Kasumi-1 (cell line): ENCODE data around the gene JAG1.
A peak's percentile ranks its signal among the peaks of the same experiment; 100 is the strongest.

ENCODE experiments used
- DNase-seq, 2 experiments: peaks; one replicate each; lab custom pipeline; 2025; lab: John Stamatoyannopoulos, UW

The JAG1 gene

DNA sequence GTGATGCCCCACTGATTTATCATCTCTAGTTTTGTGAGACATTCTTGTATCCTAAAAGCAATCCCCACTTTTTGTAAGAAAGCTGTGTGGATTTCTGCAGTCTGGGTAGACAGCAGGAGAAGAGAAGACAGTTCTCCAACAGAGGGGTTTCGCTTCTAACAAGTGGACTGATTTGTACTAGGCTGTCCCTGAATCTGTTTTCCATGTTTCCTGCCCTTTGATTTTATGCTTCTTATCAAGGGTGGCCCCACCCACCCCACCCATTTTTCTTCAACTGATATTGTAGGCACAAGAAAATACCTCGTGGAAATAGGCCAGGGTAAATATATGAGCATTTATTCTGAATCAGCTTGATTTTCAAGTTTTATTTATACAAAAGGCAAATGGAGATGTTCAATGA, 25.7 kb upstream of the JAG1 start:
- no peak for DNase-seq

DNA sequence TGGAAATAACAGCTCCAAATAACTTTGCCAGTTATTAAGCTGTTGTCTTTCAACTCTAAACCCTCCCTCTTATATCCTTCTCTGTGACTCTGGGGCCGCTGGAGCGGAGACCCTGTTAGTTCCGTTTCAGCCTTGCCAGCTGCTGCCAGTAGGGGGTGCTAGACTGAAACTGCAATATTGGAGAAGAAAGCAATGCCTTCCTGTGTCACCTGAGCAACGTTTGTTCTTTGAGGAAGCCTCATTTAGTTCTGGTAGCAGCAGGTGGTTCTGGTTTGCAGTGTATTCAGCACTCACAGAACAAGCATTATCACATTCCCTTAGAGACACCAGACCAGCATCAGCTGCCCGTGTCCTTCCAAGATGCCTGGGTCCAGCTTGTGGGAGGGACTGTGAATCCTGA, 22.9 kb upstream of the JAG1 start:
- DNase-seq: peak in 1 of 2 experiments; percentile 2

DNA sequence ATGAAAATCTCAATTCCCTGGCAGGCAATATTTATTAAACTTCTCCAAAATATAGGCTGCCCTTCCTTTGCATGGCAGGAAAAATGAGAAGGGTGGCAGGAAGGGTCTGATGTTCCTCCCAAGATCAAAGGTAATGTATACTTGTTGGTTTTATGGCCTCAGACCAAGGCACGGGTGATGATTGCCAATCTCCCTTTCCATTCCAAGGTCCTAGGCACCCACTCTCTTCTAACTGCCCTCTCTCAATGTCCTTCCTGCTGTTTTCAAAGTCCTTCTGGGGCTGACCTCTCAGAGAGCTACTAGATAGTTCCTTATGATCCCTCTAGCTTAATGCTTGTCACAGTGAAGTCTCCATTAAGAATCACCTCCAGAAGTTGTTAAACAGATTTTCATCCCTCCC, 15.6 kb upstream of the JAG1 start:
- no peak for DNase-seq

DNA sequence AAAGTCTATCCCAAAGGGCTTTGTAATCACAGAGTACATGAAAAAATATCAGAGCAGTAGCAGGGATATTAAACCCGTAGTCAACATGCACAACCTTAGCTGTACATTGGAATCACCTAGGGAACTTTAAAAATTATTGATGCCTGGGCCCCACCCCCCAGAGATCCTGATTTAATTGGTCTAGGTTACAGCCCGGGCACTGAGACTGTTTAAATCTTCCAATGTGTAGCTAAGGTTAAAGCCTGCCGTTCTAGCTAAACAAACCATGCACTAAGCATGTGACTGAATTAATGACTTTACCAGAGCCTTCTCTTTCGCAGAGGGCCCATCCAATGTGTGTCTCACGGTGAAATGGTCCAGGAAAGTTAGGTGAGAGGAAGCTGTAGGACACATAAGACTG, 14.1 kb upstream of the JAG1 start:
- no peak for DNase-seq

DNA sequence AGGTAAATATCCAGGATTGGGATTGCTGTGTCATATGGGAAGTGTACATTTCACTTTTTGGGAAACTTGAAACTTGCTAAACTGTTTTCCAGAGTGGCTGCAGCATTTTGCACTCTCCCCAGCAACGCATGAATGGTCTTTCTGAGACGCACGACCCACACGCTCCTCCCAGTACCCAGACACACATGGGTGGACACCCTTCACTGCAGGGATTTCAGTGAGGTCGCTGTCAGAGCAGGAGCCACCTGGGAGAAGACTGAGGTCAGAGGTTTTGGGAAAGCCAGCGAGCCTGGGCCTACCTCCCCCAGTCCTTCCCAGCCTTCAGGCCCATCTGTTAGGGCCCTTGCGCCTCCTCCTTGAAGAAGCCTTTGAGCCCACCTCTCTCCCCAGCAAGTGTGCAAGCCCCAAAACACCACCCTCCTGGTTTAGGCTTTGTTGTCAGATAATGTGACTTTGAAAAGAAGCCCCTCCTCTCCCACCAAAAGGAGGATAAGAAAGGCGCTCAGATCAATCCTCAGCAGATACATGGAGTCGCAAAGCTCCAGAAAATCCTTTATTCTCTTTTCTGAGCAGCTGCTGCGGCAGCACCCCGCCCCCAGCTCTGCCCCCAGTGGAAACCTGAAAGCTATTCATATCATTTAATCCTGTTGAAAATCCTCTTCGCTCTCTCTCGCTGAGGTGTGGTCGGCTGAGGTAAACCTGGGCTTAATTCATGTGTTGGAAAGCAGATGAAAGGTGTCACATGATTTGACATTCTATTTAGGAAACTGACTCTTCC, 12.7 kb upstream of the JAG1 start:
- DNase-seq: no peak

DNA sequence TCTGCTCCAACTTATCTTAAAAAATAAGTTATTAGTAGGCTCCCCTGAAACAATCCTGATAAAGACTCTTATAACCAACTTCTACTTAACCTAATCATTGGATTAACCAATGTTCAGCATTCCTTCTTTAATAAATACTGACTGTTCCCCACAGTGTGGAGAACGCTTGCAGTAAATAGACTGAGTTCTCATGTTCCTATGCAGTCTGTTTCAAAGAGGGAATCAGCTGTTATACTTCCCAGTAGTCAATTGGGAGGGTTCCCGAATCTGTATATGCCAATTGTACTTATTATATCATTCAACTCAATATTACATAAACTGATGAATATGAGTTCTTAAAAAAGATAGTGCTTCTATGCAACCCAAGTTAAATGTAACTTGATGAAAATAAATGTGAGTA, 9.7 kb upstream of the JAG1 start:
- DNase-seq: no peak

DNA sequence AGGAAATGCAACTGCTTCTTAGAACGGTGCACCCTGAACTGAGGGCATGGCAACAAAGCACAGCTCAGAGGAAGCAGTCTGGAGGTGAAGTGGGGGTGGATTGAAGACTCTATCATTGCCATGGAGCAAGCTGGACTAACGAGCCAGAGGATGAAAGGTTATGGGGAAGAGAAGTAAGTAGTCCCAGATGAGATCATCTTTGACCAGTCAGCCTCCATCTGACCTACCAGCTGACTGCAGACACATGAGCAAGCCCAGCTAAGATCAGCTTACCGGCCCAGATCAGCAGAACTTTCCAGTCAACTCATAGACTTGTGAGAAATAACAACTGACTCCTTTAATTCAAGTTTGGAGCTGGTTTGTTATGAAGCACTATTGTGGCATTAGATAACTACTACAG, 9.1 kb upstream of the JAG1 start:
- DNase-seq: no peak

DNA sequence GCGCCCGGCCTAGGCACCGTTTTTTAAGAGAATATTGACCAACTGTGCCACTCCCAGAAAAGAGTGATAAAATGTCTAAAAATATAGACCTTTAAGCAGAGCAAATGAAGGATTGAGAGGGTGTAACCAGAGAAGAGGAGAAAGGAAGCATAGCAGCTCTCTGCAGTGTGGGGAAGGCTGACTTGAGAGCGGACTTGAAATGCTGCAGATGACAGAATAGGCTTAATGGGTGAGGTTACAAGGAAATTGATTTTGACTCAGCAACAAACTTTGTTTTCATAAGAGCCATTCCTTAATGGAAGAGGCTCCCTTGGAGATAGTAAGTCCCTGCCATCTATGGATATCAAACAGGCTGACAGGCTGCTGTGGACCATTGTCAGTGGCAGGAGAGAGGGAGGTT, 7.7 kb upstream of the JAG1 start:
- no peak for DNase-seq

DNA sequence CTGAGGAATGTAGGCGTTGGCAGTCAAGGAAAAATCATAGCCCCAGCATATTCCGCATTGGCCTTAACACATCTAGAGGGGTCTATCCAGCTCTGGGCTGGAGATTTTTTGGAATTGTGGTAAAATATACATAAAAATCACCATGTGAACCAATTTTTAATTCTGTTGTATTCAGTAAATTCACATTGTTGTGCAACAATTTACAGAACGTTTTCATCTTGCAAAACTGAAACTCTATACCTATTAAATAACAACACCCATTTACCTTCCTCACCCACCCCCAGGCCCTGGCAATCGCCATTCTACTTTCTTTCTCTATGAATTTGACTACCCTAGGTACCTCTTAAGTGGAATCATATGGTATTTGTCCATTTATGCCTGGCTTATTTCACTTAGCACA, 6.8 kb upstream of the JAG1 start:
- no peak for DNase-seq

DNA sequence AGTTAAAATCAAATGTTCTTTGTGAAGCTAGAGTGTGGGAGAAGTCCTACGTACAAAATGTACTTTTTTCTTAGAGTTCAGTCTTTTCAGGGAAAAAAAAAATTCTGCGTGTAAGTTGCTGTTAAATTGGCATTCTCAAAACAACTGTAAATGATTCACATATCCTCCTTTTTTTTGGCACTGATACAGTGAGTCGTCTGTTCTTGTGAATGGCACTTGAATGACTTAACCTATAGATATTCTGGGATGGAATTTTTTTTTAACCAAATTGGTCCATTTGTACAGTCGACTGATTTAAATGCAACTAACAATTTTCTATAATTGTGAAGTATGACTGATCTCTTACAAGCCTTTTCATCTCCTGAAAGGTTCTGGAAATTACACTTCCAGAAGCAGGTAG, 5.5 kb upstream of the JAG1 start:
- no peak for DNase-seq

DNA sequence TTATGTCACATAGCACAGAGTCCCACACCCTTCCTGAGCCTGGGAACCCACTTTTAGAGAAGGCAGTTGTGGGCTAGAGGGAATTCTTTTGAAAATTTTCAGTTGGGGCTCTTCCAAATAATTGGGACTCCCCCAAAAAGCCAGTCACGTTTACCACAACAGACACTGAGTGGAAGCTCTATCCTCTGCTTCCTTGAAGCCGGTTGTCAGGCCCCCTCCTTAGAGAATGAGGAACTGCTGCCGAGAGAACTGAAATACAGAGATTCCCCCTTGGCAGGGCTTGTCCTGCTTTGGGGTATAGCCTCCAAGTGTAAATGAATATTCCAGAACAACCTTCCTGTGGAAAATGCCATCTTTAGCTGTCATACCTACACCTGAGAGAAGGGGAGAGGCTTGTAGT, 2.7 kb upstream of the JAG1 start:
- peak; percentile 31 to 57 for DNase-seq

DNA sequence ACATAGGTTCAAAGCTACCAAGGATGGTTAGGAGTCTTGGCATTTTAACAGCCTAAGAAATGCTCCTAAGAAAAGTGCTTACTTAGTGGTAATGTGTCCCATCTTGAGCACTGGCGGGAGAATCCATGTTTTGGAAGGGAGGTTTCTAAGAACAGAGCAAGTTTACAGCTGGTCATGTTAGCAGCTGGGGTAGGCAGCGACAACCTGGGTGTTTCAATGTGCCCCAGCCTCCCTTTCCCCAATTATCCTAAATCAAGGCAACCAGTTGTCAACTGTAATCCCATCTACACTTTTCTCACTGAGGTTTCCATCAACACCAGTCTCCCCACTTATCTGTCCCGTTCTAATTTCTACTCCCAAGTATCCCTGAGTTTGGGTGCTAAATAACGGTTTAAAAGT, 1.6 kb upstream of the JAG1 start:
- no peak for DNase-seq

DNA sequence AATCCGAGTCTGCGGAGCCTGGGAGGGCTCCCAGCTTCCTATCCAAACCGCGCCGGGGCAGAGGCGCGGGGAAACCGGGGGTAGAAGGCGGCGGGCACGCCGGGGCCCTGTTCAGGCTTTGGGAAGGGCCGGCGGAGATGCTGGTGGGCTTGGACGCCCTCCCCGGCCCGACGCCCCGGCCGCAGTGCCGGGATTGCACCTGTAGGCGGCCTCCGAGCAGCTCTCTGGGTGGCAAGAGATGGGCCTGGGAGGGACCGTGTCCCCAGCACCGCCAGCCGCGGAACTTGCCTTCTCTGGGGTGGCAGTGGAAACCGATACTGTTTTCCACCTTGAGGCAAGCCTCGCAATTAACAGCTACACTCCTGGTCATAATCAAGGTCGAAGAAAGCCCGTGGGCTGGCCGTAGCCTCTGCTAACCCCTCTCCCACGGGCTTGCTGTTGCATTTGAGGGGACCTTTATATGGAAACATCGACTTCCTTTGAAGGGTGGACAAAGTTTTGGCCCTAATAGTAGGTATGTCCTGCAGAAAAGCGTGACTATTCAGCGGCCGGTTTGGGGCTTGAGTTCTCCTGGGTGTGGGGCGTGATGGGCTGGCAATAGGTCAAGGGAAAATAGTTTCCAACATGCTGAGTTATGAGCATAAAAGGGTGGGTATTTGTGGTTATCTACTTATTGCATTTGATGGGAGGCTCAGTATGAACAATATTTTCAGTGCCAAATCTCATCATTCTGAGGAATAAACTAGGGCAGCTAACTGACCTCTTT, 1.1 kb upstream of the JAG1 start:
- peak; percentile 35 to 40 for DNase-seq

DNA sequence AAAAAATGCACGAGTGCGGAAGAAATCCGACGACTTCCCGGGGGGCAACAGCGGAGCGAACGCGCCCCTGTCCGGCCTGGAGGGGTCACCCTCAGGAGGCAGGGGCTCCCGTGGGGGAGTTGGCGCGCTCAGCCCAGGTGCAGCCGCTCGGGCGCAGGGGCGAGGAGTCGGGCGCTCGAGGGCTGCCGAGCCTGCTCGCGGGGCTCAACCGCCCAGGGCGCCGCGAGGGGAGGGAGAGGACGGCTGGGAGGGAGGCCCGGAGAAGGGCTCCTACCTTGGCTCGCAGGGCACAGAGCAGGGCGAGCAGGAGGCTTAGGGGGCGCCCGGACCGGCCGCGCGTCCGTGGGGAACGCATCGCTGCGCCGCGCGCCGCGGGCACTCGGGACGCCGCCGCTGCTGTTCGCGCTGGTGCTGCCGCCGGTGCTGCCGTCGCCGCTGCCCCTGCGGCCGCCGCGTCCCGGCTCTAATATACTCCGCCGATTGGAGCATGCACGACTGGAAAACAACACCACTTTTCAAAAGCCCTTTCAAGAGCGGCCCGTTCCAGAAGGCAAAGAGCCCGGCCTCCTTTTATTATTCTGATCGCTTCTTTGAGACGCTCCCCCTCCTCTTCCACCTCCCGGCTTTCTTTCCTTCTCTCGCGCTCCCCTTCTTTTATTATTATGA, 490 bp downstream of the JAG1 start:
- peak; percentile 66 to 73 for DNase-seq

DNA sequence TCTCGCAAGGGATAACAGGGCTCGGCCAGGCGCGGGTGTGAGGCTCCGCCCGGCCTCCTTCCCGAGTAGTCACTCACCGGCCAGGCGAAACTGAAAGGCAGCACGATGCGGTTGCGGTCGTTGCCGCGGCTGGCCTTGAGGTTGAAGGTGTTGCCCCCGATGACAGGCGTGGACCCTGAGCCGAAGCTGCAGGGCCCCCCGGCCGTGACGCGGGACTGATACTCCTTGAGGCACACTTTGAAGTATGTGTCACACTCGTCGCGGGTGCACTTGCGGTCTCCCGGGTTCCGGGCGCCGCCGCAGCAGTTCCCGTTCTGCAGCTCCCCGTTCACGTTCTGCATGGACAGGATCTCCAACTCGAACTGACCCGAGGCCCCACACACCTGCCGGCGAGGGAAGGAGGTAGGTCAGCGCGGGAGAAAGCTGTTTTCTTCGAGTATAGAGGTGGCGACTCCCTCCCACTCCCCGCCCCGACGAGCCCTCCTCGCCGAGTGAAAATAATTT, 1.1 kb downstream of the JAG1 start:
- peak; percentile 7 to 29 for DNase-seq

DNA sequence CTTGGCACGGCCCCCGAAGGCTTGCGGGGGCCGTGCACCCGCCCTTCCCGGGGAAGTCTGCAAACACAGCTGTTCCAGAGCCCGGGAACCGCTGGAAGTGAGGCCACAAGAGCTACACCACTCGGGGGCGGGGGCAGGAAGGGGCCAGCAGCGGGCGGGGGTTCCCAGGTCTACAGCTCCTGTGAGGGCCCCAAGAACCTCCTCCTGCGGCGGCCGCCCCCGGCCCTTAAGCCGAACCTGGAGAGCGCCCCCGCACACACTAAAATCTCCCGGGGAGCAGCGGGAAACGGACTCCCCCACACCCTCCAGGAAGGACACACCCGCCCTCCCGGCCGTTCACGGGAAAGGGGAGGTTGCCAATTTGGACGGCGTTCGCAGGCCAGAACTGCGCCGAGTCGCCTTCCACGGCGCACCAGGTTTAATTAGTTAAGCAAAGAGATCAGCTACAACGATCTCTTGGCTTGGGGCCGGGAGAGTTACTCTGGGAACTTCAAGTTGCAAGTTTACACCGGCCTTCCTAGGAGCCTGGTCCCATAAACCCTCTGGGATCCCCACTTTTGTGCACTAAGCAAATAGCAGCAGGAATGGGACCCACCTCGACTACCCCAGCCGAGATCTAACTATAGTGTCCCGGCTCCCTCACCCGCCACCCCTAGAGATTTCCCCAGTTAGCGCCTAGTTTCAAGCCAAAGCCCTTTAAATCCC, 1.7 kb downstream of the JAG1 start:
- peak; percentile 73 to 85 for DNase-seq

DNA sequence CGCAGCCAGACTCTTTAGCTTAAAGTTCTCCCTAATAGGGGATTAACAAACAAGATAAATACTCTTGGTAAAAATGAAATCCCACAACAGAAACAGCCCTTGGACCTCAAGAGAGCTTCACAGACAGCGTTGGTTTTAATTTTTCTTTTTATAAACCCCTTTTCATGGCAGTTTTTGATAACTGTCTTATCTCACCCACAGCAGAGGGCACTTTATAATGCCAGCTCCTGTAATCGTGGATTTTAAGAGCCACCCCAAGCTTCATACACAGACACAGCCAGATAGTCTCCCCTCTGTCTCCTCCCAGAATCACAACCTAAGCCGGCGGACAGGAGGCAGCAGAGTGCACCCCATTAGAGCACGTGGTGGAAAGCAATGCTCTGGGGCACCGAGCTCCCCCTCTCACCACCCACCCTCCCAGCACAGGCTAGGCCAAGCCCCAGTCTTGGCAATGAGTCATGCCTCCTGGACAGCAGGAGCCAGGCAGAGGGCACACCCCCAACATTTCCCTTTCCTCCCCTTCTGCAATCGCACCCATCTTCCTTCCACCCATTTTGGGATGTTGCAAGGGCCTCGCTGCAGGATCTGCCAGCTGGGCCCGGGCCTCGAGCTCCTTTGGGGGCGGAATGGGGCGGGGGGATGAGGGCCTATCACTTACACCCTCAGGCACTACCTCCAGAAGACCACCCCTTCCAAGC, 2.4 kb downstream of the JAG1 start:
- DNase-seq: peak; percentile 93

DNA sequence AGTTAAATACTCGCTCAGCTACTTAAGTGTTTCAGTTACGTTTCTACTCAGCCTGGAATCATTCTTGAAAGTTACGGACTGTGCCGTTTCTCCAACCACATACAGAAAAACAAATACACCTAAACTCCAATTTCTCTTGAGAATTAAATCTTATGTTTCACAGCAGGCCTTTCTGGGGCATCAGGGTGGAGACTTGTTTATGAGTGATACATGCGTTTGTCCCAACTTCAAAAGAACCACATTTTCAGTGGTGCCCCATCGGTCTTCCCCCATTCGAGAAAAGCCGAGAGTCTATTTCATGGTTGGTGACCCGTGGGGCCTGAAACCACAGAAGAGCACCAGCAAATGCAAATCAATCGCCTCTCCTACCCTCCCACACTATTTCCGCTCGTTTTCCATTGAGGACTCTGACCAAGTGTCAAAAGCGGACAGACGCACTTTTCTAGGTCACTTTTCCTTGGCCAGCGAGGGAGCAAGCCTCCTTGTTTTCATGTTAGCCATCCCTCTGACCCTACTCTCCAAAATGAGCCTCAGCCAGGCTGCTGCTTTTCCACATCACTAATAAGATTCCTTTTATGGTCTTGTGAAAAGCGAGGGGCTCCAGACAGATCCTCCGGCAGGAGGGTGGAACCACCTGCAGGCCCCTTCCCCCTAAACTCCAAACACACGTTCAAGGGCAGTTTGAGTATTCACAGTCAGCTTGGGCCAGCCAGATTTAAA, 3.1 kb downstream of the JAG1 start:
- no peak for DNase-seq

DNA sequence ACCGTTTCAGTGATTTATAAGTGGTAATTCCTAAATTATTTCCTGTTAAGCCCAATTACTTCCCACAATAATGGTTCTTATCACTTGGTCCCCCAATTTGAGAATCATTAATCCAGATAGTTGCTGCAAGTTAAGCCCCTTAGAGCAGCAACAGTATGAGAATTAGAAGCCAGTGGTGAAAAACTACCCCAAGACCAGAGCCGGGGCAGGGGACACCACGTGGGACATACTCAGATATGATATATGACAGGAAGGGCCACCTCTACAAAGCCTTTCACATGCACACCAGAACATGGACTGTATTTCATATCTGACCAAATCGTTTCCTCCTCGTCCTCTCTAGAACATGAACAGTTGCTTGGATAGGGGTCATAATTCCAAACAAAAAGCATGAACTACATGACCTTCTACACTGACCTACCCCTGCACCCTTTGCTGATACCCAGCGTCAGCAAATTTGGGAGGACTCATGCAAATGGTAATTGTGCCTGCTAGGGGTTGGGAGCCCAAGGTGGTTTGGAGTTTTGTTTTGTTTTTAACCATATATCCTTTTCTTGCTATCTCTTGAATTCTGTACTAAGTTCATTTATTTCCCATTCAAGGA, 3.9 kb downstream of the JAG1 start:
- DNase-seq: no peak

DNA sequence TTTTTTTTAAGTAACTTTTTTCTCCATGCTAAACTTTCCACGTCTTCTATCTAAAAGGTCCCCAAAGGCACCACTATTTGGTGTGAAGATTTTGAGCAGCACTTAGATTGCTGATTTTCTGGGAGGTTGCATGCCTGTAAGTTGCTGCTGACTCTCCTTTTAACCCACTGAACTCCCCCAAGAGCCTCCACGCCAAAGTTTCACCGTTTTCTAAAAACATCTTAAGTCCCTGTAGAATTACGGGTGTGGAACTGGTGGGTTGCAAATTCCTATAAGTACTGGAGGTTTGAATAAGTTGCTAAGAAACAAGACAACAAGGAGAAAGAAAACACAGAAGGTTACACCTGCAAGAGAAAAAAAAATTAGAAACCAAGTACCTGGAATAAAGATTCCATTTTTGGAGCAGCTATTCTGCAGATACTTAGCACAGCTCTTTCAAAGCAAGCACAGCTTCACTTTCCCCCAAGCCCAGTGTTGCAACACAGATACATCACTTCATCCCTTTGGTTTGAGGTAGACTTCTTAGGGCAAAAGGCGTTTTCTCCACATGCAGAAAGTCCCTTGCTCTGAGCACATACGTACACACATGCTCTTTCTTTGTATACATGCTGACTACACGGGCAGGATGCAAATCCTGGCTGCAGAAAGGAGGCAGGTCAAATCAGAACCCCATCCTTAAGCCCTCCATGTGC, 5.0 kb downstream of the JAG1 start:
- DNase-seq: no peak
